Uterus (tissue), 4 donors: ENCODE measurements around the gene RBM38. TPM values are rescaled to one million over a fixed set of nuclear protein-coding genes. Genes with fewer than 3 reads are reported as not detected.

Experiments used
- DNase-seq, 2 donors: peaks; one replicate each; pipeline ENCODE4 v3.0.0-alpha.2; 2019 to 2020
- H3K27ac ChIP-seq, 2 donors: fragments of 200-600 bp; sonication (generic); 1 replicate in 1 of 2; 2 replicates in 1 of 2; pipeline ENCODE4 v1.5.1; 2016 to 2018
- H3K27me3 ChIP-seq, 2 donors: fragments of 200-600 bp; sonication (generic); one replicate each; pipeline ENCODE4 v1.5.1; 2018 to 2019; ENCODE audit warnings: control low read depth in 1 of 2
- H3K36me3 ChIP-seq, 2 donors: fragments of 200-600 bp; sonication (generic); one replicate each; pipeline ENCODE4 v1.5.1; 2019; ENCODE audit warnings: control low read depth in 1 of 2
- H3K4me1 ChIP-seq, 2 donors: fragments of 200-600 bp; sonication (generic); one replicate each; pipeline ENCODE4 v1.5.1; 2018 to 2019; ENCODE audit warnings: control low read depth in 1 of 2
- H3K4me3 ChIP-seq, 2 donors: fragments of 200-600 bp; sonication (generic); 1 replicate in 1 of 2; 2 replicates in 1 of 2; pipeline ENCODE4 v1.5.1; 2018 to 2019; ENCODE audit warnings: mild to moderate bottlenecking in 1 of 2
- H3K9me3 ChIP-seq, 2 donors: fragments of 200-600 bp; sonication (generic); one replicate each; pipeline ENCODE4 v1.5.1; 2019; ENCODE audit warnings: control low read depth in 1 of 2
- CTCF ChIP-seq, 4 experiments: fragments of 200-600 bp in 2 of 4; fragments of 450-650 bp in 2 of 4; sonication (generic) in 2 of 4; IDR thresholded peaks; one replicate each; pipeline ENCODE4 v1.5.1; 2016 to 2019; ENCODE audit warnings: antibody characterized with exemption in 4 of 4, mild to moderate bottlenecking in 2 of 4, moderate library complexity in 1 of 4
- POLR2A ChIP-seq, 2 donors: fragments of 450-650 bp; IDR thresholded peaks; one replicate each; pipeline ENCODE4 v1.6.1; 2016; ENCODE audit warnings: antibody characterized with exemption in 2 of 2, mild to moderate bottlenecking in 1 of 2, moderate library complexity in 1 of 2
- intact Hi-C: fragments of 100-400 bp; cut with DNase I; formaldehyde crosslinking; loops from one replicate; pipeline ENCODE4 v1.15.1; 2023; ENCODE audit warnings: low total_unique reads
- total RNA-seq, 4 donors: library from RNA; depleted of rRNA in 3 of 4; stranded (reverse); fragments of >200 nt in 3 of 4; gene quantifications; one replicate each; pipeline versions ENCODE4 v1.1.0 to v1.2.4, GENCODE V29; 2014 to 2023
- donor health status: DM: yes; HTN: yes; CAD: no.

Gene RBM38
- total RNA-seq, 4 donors from 2014 or later: 1.2 to 48.6 (median 8.8) TPM

DNA sequence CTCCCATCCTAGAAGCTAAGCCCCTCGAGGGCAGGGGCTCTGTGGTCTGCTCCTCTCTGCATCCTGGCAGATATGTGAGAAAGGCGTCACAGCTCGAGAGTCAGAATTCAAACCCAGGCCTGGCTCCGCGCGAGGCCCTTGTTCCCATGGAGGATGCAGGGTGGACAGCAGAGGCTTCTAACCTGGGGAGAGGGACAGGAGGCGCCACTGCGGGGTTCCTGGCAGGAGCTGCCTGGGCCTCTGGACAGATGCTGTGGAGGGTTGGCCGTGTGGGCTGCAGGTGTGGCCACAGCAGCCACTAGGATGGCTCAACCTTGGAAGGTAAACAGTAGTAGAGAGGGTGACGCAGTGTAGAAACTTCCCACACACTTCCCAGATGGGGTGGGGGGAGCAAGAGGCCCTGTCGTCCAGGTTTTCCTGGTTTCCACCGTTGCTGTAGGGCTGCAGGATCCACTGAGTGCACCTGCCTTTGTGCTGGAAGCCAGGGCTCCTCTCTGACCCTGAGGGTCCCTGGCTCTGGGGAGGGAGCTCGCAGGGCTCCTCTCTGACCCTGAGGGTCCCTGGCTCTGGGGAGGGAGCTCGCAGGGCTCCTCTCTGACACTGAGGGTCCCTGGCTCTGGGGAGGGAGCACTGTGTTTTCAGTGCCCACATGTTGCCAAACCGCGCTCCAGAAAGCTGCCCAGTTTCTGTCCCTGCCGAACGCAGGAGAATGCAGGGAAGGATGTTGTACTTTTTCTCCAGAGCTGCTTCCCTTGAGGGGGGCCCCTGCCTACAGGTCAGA lies 14.2 kb downstream of the RBM38 start:
- no peak for DNase-seq
- no peak overlapping the region for H3K27ac ChIP-seq
- no peak overlapping the region for H3K4me3 ChIP-seq
- no peaks in the 10 kb centered on the region for H3K36me3 ChIP-seq
- no peaks in the 10 kb centered on the region for H3K9me3 ChIP-seq
- peaks cover 0 to 5% of the 10 kb centered on the region in 2 donors for H3K4me1 ChIP-seq
- no peaks in the 10 kb centered on the region for H3K27me3 ChIP-seq
- no peak for TF ChIP-seq CTCF (IDR thresholded peaks at IDR 0.05)
- no peak for TF ChIP-seq POLR2A (IDR thresholded peaks at IDR 0.05)
- intact Hi-C loops: no loop called here

GRCh38 chr20:57407541-57407956 lies 16.4 kb downstream of the RBM38 start:
- no peak overlapping the region for H3K4me3 ChIP-seq
- H3K36me3 ChIP-seq: no peaks in the 10 kb centered on the region
- DNase-seq: no peak
- H3K9me3 ChIP-seq: no peaks in the 10 kb centered on the region
- H3K4me1 ChIP-seq: no peaks in the 10 kb centered on the region
- intact Hi-C loops: no loop called here
- TF ChIP-seq CTCF (IDR thresholded peaks at IDR 0.05) (no peak), POLR2A (IDR thresholded peaks at IDR 0.05) (no peak)
- no peaks in the 10 kb centered on the region for H3K27me3 ChIP-seq
- no peak overlapping the region for H3K27ac ChIP-seq

DNA sequence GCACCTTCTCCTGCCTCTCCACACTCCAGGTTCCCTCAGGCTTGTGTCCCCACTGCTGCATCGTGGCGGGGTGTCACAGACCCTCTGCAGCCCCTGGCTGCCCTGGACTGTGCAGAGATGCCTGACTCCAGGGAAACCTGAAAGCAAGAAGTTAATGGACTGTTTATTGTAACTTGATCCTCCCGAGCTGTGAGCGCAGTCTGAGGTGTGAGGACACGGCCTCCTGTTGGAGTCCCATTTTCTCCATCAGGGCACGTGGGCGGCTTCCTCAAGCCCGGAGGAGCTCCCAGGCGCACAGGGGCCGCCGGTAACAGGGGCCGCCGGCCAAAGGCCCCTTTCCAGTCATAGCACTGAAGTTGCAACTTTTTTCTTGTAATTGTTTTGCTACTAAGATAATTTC lies 16.9 kb downstream of the RBM38 start:
- no peak for TF ChIP-seq POLR2A (IDR thresholded peaks at IDR 0.05)
- Histone ChIP-seq H3K4me3 (no peak overlapping the region), H3K4me1 (no peaks in the 10 kb centered on the region), H3K9me3 (no peaks in the 10 kb centered on the region), H3K36me3 (no peaks in the 10 kb centered on the region), H3K27me3 (no peaks in the 10 kb centered on the region), H3K27ac (no peak overlapping the region)
- DNase-seq: no peak
- intact Hi-C loops: no loop called here

GRCh38 chr20:57408536-57409233 lies 17.5 kb downstream of the RBM38 start:
- no peaks in the 10 kb centered on the region for H3K4me1 ChIP-seq
- H3K36me3 ChIP-seq: no peaks in the 10 kb centered on the region

GRCh38 chr20:57409316-57409671 lies 18.1 kb downstream of the RBM38 start:
- H3K27me3 ChIP-seq: no peaks in the 10 kb centered on the region
- DNase-seq: no peak
- H3K4me1 ChIP-seq: no peaks in the 10 kb centered on the region
- peak overlapping the region in 1 of 2 donors; percentile 31 for H3K27ac ChIP-seq
- no peak overlapping the region for H3K4me3 ChIP-seq
- H3K9me3 ChIP-seq: no peaks in the 10 kb centered on the region
- H3K36me3 ChIP-seq: no peaks in the 10 kb centered on the region
- intact Hi-C loops: no loop called here
- TF ChIP-seq CTCF (IDR thresholded peaks at IDR 0.05): no peak
- TF ChIP-seq POLR2A (IDR thresholded peaks at IDR 0.05): no peak

More at GRCh38 chr20:57408536-57409233, 17.5 kb downstream of the RBM38 start:
- Histone ChIP-seq H3K4me3 (no peak overlapping the region), H3K27ac (peak overlapping the region in 1 of 2 donors; percentile 31), H3K9me3 (no peaks in the 10 kb centered on the region), H3K27me3 (no peaks in the 10 kb centered on the region)
- no peak for DNase-seq
- intact Hi-C loops: no loop called here
- no peak for TF ChIP-seq POLR2A (IDR thresholded peaks at IDR 0.05)
- no peak for TF ChIP-seq CTCF (IDR thresholded peaks at IDR 0.05)
